ENCODE data around the gene IQCC. TPM values are rescaled to one million over a fixed set of nuclear protein-coding genes. Genes with fewer than 3 reads are reported as not detected.

The IQCC gene
- total RNA-seq, 1 donor, result 0.86 TPM

GRCh38 chr1:32223683-32224082 lies 18.2 kb downstream of the IQCC start:
- TF ChIP-seq, protein P1, sequence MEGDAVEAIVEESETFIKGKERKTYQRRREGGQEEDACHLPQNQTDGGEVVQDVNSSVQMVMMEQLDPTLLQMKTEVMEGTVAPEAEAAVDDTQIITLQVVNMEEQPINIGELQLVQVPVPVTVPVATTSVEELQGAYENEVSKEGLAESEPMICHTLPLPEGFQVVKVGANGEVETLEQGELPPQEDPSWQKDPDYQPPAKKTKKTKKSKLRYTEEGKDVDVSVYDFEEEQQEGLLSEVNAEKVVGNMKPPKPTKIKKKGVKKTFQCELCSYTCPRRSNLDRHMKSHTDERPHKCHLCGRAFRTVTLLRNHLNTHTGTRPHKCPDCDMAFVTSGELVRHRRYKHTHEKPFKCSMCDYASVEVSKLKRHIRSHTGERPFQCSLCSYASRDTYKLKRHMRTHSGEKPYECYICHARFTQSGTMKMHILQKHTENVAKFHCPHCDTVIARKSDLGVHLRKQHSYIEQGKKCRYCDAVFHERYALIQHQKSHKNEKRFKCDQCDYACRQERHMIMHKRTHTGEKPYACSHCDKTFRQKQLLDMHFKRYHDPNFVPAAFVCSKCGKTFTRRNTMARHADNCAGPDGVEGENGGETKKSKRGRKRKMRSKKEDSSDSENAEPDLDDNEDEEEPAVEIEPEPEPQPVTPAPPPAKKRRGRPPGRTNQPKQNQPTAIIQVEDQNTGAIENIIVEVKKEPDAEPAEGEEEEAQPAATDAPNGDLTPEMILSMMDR (IDR thresholded peaks at IDR 0.05; ENCODE audit: insufficient read depth, low read depth, low read length), result no peak
- DNase-seq (ENCODE audit: low read depth), result no peak
- H3K4me3 ChIP-seq (ENCODE audit: low read depth, low read length), result no peak overlapping the region

- TF ChIP-seq, protein P1 (IDR thresholded peaks at IDR 0.05; ENCODE audit: insufficient read depth, low read depth, low read length), result no peak
- no peak for DNase-seq (ENCODE audit: low read depth)
- no peak overlapping the region for H3K4me3 ChIP-seq (ENCODE audit: low read depth, low read length)
Measured at GRCh38 chr1:32224285-32224684, 18.8 kb downstream of the IQCC start.

DNA sequence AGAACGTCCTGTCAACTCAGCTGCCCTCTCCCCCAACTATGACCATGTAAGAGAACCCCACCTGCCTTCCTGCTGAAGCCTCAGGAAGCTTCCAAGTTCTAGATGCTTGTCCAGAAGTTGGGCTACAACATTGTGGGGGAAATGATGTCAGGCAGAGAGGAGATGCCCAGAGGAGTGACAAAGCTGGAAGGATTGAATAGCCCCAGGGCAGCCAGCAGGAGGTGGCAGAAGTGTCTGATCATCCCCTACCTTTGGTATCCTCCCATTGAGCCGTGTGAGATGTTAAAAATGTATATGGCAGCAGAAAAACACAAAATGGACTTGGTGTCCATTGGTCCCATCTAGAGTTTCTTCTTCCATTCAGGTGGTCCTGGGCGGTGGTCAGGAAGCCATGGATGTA lies 23.3 kb downstream of the IQCC start:
- no peak overlapping the region for H3K4me3 ChIP-seq (ENCODE audit: low read depth, low read length)
- DNase-seq (ENCODE audit: low read depth), result no peak
- TF ChIP-seq, protein P1 (IDR thresholded peaks at IDR 0.05; ENCODE audit: insufficient read depth, low read depth, low read length), result no peak

GRCh38 chr1:32231843-32232432 lies 26.5 kb downstream of the IQCC start:
- TF ChIP-seq, protein P1 (IDR thresholded peaks at IDR 0.05; ENCODE audit: insufficient read depth, low read depth, low read length), result no peak
- no peak for DNase-seq (ENCODE audit: low read depth)

DNA sequence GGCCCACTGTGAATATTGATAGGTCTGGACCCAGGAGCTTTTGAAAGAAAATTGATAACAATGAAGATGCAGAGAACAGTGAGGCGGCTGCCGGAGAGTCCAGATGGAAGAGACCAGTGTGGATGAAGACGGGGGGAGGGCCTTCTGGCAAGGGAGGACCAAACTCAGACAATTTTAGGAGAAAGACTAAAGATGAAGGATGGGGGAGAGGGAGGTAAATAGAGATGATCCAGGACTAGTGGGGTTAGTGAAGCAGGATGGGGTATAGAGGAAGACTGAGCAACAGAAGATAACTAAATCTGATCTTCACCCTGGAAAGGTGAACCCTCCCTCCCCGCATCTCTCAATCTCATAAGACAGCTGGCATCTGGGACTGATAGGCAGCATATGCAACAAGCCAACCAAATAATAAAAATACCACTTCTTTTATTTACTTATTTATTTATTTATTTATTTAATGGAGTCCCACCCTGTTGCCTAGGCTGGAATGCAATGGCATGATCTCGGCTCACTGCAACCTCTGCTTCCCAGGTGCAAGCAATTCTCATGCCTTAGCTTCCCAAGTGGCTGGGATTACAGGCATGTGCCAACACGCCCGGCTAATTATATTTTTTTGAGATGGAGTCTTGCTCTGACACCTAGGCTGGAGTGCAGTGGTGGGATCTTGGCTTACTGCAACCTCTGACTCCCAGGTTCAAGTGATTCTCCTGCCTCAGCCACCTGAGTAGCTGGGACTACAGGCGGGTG lies 27.3 kb downstream of the IQCC start:
- TF ChIP-seq, protein P1 (IDR thresholded peaks at IDR 0.05; ENCODE audit: insufficient read depth, low read depth, low read length), result no peak
- DNase-seq (ENCODE audit: low read depth), result no peak
- no peak overlapping the region for H3K4me3 ChIP-seq (ENCODE audit: low read depth, low read length)

More at GRCh38 chr1:32231843-32232432, 26.5 kb downstream of the IQCC start:
- H3K4me3 ChIP-seq (ENCODE audit: low read depth, low read length), result no peak overlapping the region

- H3K4me3 ChIP-seq (ENCODE audit: low read depth, low read length), result no peak overlapping the region
- DNase-seq (ENCODE audit: low read depth), result no peak
- TF ChIP-seq, protein P1 (IDR thresholded peaks at IDR 0.05; ENCODE audit: insufficient read depth, low read depth, low read length), result no peak
Measured at GRCh38 chr1:32234792-32235191, 29.3 kb downstream of the IQCC start.
